HG03432 (cell line): ENCODE measurements around the gene TRMT1.

Source experiments
- ATAC-seq: cut with Tn5 transposase; IDR thresholded peaks from one replicate; pipeline ENCODE4 v1.9.1; 2021; ENCODE audit warnings: mild to moderate bottlenecking, moderate library complexity; ENCODE audit not compliant: unreplicated experiment

Gene TRMT1

DNA sequence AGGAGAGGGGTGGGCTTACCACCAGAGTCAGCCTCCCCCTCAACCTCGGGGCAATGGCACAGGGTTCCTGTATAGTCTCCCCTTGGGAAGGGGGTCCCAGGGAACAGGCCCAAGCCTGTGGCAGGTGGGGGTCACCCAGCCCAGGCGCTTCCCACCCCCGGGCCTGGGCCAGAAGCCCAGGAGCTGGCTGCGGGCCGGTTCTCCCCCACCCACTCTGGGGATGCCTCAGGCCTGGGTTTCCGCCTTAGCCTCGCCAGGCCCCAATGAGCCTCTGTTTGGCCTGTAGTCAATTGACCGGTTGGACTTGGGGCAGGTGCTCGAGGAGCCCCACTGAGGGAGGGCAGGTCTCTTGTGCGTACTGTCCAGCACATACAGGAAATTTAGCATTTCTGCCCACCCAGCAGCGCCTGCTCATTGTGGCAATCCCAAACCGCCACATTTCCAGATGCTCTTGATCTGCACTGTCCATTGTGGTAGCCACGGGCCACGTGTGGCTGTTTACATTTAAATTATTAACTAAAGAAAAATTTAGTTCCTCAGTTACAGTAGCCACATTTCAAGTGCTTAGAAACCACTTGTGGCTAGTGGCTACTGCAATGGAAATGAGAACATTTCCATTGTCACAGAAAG, 23.8 kb downstream of the TRMT1 start:
- ATAC-seq: no peak

DNA sequence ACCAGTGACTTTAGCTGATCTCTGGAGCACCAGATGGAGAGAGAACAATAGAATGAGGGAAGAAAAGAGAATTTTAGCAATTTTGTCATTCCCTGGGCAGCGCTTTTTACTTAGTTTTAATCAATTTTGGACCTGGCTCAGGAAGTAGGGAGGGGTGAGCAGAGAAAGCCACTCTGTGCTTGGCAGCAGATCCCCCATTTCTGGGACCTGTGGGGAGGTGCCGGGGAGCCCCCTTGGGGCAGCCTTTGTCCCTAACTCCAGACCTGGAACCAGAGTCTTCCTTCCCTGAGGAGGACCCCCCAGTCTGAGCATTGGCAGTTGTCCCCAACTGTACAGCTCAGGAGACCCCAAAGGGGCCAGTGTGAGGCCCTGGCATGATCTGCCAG, 24.4 kb downstream of the TRMT1 start:
- no peak for ATAC-seq

GRCh38 chr19:13091400-13092157, 25.0 kb downstream of the TRMT1 start:
- no peak for ATAC-seq

GRCh38 chr19:13090511-13091231, 25.9 kb downstream of the TRMT1 start:
- ATAC-seq: no peak

DNA sequence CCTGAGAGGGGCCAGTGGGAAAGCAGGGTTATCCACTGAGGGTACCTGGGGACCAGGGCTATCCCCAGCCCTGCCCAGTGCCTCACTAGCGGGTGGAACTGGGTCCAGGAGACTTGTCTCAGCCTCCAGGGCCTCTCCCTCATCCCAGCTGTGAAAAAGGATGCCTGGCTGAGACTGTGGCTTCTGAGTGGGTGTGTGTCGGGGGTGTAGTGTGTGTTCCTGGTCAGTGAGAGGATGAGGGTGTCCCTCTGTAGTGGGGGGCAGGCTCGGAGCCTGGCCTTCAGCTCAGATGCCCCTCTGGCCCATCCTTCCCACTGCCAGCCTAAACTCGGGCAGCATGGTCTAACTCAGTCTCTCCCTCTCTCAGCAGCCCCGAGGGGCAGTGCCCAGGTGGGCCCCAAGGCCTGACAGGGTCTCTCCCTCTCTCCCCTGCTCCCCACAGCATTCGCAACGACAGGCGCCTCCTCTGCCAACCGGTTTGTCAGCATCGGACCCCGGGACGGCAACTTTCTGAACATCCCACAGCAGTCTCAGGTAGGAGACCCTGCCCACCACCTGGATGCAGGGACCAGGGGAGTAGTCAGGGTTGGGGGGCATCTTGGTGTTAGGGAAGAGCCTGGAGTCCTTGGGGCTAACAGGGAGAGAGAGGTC, 26.6 kb downstream of the TRMT1 start:
- ATAC-seq: no peak

GRCh38 chr19:13089139-13089856, 27.2 kb downstream of the TRMT1 start:
- no peak for ATAC-seq

GRCh38 chr19:13087795-13088537, 28.6 kb downstream of the TRMT1 start:
- ATAC-seq: no peak

DNA sequence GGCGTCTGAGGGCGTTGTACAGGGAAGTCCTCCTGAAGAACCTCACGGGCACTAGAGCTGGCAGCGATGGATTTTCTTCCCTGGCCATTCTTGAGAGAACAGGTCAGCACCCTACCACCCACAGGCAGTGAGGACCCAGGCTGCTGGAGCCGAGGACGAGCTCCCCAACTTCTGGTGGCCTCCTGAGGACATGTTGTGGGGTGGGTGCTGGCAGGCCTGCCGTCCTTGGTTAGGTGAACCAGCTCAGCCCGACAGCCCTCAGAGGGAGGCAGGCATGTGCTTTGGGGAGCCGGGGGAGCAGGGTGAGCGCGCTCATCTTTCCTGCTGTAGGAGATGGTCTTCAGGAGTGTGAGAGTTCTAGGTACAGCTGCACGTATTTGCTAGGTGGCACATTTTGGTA, 29.2 kb downstream of the TRMT1 start:
- ATAC-seq: no peak

DNA sequence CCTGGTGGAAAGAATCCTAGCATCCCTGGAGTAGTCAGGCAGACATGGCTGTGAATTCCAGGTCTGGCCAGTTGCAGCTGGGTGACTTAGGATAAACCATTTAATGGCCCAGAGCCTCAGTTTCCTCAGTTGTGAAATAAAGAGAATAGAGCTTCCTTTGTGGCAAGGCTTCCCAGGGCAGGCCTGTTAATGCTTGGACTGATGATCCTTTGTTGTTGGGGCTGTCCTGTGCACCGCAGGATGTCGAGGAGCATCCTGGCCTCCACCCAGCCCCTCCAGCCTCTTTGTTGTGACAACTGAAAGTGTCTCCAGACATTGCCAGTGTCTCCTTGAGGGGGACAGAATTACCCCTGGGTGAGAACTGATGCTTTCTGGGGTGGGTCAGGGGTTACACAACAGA, 30.2 kb downstream of the TRMT1 start:
- ATAC-seq: no peak

- ATAC-seq: no peak
These were observed 30.9 kb downstream of the TRMT1 start for GRCh38 chr19:13085666-13086065.

DNA sequence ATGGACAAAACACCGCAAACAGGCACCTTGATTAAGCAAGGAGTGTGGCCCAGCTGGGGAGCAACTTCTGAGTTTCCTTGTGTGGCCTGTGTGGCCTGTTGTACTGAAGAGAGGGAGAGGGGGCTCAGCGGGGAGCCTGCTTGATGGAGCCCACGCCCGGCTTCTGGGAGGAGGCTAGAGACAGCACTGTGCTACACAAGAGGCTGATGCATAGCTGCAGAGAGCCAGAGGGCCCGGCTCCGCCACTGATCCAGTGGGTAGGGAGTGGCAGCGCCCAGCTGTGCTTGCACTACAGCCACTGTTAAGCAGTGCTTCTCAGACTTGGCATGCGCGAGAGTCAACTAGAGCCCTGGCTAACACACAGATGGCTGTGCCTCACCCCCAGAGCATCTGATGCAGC, 32.9 kb downstream of the TRMT1 start:
- no peak for ATAC-seq

DNA sequence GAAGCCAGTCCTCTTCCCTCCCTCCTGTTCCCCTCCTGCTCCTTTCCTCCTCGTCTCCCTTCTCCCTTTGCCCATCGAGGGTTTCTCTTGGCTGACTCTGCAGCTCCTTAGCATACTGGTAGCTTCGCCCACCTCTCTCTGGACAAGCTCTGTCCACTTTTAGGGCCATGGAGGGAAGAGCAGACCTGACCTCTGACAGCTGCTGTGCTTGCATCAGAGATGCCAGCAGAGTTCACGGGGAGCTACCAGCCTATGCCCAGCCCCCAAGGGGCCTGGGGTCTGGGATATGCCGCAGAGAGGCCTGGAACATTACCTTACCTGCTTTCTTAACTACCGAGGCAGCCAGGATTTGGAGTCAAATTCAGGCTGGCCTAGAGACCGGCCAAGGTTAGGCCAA, 33.5 kb downstream of the TRMT1 start:
- no peak for ATAC-seq

GRCh38 chr19:13082192-13083007, 34.1 kb downstream of the TRMT1 start:
- ATAC-seq: no peak

- ATAC-seq: no peak
These were observed 37.0 kb downstream of the TRMT1 start for GRCh38 chr19:13079542-13079986.

DNA sequence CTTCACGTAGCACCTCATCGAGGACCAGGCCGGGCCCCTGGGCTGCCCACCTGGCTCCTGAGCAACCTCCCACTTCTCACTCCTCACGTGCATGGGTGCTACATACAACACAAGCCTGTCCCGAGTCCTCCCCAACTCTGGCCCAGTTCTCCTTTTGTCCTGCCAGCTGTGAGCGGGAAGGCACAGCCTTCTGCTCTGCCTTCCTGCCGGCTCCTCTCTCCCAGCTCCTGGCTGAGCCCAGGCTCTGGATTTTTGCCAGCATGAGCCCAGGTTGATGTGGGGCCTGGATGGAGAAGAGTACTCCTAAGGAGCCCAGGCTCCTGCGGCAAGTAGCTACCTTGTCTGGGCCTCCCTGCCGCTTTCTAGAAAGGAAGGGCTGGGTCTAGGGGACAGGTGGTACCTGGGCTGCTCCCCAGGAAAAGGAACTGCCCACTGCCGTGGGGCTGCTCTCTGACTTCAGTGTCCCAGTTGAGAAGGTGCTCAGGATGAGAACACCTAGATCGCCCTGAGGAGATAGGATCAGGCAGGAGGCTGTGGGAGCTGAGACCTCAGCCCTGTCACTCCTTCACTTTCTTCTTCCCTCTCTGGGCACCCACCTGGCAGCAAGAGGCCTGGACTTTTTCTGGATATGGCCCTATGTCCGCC, 37.5 kb downstream of the TRMT1 start:
- no peak for ATAC-seq

- no peak for ATAC-seq
These were observed 38.2 kb downstream of the TRMT1 start for GRCh38 chr19:13078381-13078780.

DNA sequence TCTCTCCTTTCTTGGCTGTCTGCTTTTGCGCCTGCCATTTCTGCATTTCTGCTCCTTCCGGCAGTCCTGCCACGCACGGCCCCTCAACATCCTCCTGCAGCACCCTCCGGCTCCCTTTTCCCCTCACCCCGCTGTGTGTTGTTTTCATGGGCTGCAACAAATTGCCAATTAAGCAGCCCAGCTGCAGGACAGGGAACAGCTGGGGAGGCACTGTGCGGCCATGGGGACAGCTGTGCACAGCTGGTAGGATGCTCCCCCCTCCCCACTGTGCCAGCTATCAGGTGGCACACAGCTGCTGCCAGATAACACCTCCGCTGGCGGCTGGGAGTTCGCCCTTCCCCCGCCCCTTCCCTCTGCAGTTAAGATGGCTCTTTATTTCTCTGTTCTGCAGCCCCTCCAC, 39.3 kb downstream of the TRMT1 start:
- no peak for ATAC-seq

- ATAC-seq: no peak
These were observed 39.8 kb downstream of the TRMT1 start for GRCh38 chr19:13076787-13077186.

GRCh38 chr19:13076320-13076719, 40.2 kb downstream of the TRMT1 start:
- no peak for ATAC-seq
